ENCODE results near the gene SERP1. TPM values are rescaled to one million over a fixed set of nuclear protein-coding genes. Genes with fewer than 3 reads are reported as not detected.

SERP1 gene
- total RNA-seq, 4 donors from 2014 or later, result 96.9 to 341 (median 275) TPM

DNA sequence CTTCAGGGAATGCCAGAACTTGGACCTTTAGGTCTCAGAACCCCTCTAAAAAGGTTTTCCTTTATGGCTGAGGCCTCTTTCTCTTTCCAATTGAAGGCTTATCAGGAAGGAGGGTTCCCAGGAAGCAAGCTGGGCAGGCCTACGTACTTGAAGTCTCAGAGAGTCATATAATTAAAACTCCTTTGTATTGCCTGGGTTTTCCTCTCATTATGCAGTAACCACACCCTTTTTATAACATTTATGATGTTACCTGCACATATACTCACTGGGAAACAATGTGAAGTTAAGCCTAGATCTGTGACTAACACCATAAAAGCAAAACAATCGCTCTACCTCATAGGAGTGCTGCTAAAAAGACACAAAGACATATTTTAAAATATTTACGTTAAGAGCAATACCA is 27.3 kb downstream of the SERP1 start:
- intact Hi-C loops (cut with DNase I; ENCODE audit: low total_unique reads) (no loop called here), in situ Hi-C loops (cut with MboI; ENCODE audit: low pct_ligation_motif_present in 1 of 4, low pct_unique_long_range_greater_than_20kb in 1 of 4, low sequenced_read_pairs in 3 of 4) (loop anchor here in 1 of 4 donors (25.0 kb wide), 1 partner anchor 557 kb away; the partner anchor contains the start of gene PFN2)
- TF ChIP-seq POLR2AphosphoS5 (IDR thresholded peaks at IDR 0.05) (peak in 1 of 3 donors; percentile 36), EP300 (IDR thresholded peaks at IDR 0.05; ENCODE audit: low read depth) (no peak)
- peak; percentile 62 for DNase-seq
- no peaks in the 10 kb centered on the region for H3K36me3 ChIP-seq
- H3K27ac ChIP-seq, result peak overlapping the region; percentile 69 to 80 (median 76)
- H3K9me3 ChIP-seq, result no peaks in the 10 kb centered on the region
- WGBS, 2 donors (ENCODE audit: low coverage in 1 of 2), result 35 to 56% methylated on average over 2 to 3 of the region's 3 CpGs
- peaks cover 0 to 5% (median 0%) of the 10 kb centered on the region in 4 donors for H3K4me1 ChIP-seq
- peak overlapping the region in 2 of 4 donors; percentile 4 to 9 for H3K4me3 ChIP-seq
- H3K27me3 ChIP-seq, result no peaks in the 10 kb centered on the region

GRCh38 chr3:150515210-150515609 is 31.1 kb downstream of the SERP1 start:
- Histone ChIP-seq H3K27ac (no peak overlapping the region), H3K36me3 (no peaks in the 10 kb centered on the region), H3K27me3 (no peaks in the 10 kb centered on the region), H3K4me3 (no peak overlapping the region), H3K9me3 (no peaks in the 10 kb centered on the region), H3K4me1 (peaks cover 0 to 5% (median 0%) of the 10 kb centered on the region in 4 donors)
- TF ChIP-seq EP300 (IDR thresholded peaks at IDR 0.05; ENCODE audit: low read depth) (no peak), POLR2AphosphoS5 (IDR thresholded peaks at IDR 0.05) (no peak), POLR2A (IDR thresholded peaks at IDR 0.05) (no peak)
- TF ChIP-seq, protein P1, sequence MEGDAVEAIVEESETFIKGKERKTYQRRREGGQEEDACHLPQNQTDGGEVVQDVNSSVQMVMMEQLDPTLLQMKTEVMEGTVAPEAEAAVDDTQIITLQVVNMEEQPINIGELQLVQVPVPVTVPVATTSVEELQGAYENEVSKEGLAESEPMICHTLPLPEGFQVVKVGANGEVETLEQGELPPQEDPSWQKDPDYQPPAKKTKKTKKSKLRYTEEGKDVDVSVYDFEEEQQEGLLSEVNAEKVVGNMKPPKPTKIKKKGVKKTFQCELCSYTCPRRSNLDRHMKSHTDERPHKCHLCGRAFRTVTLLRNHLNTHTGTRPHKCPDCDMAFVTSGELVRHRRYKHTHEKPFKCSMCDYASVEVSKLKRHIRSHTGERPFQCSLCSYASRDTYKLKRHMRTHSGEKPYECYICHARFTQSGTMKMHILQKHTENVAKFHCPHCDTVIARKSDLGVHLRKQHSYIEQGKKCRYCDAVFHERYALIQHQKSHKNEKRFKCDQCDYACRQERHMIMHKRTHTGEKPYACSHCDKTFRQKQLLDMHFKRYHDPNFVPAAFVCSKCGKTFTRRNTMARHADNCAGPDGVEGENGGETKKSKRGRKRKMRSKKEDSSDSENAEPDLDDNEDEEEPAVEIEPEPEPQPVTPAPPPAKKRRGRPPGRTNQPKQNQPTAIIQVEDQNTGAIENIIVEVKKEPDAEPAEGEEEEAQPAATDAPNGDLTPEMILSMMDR (IDR thresholded peaks at IDR 0.05), result no peak
- WGBS, 2 donors (ENCODE audit: low coverage in 1 of 2), result 70 to 87% methylated on average over 2 to 4 of the region's 4 CpGs
- DNase-seq, result no peak
- in situ Hi-C loops (cut with MboI; ENCODE audit: low pct_ligation_motif_present in 1 of 4, low pct_unique_long_range_greater_than_20kb in 1 of 4, low sequenced_read_pairs in 3 of 4), result loop anchor here in 1 of 4 donors (25.0 kb wide), 1 partner anchor 553 kb away; the partner anchor contains the start of gene PFN2
- intact Hi-C loops (cut with DNase I; ENCODE audit: low total_unique reads), result no loop called here

GRCh38 chr3:150511122-150511821 is 35.0 kb downstream of the SERP1 start:
- Histone ChIP-seq H3K4me3 (no peak overlapping the region), H3K4me1 (no peaks in the 10 kb centered on the region), H3K36me3 (no peaks in the 10 kb centered on the region), H3K27ac (no peak overlapping the region), H3K9me3 (no peaks in the 10 kb centered on the region), H3K27me3 (no peaks in the 10 kb centered on the region)
- no peak for TF ChIP-seq EP300 (IDR thresholded peaks at IDR 0.05; ENCODE audit: low read depth)
- intact Hi-C loops (cut with DNase I; ENCODE audit: low total_unique reads), result no loop called here
- no peak for DNase-seq
- in situ Hi-C loops (cut with MboI; ENCODE audit: low pct_ligation_motif_present in 1 of 4, low pct_unique_long_range_greater_than_20kb in 1 of 4, low sequenced_read_pairs in 3 of 4), result loop anchor here in 1 of 4 donors (25.0 kb wide), 1 partner anchor 549 kb away; the partner anchor contains the start of gene PFN2
- 76 to 80% methylated on average over 4 of the region's 4 CpGs for WGBS, 2 donors (ENCODE audit: low coverage in 1 of 2)

DNA sequence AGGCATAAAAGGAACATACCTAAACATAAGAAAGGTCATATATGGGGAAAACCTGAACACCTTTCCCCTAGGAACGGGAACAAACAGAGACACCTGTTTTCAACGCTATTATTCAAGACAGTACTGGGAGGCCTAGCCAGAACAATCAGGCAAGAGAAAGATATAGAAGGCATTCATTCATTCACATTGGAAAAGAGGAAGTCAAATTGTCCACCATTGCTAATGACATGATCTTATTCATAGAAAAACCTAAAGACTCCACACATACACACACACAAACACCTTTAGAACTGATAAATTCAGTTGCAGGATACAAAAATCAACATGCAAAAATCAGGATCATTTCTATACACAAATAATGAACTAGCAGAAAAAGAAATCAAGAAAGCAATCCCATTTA is 36.5 kb downstream of the SERP1 start:
- Histone ChIP-seq H3K4me1 (no peaks in the 10 kb centered on the region), H3K9me3 (no peaks in the 10 kb centered on the region), H3K36me3 (no peaks in the 10 kb centered on the region), H3K27me3 (no peaks in the 10 kb centered on the region), H3K4me3 (no peak overlapping the region), H3K27ac (no peak overlapping the region)
- in situ Hi-C loops (cut with MboI; ENCODE audit: low pct_ligation_motif_present in 1 of 4, low pct_unique_long_range_greater_than_20kb in 1 of 4, low sequenced_read_pairs in 3 of 4), result loop anchor here in 1 of 4 donors (25.0 kb wide), 1 partner anchor 547 kb away; the partner anchor contains the start of gene PFN2
- intact Hi-C loops (cut with DNase I; ENCODE audit: low total_unique reads), result no loop called here
- no peak for DNase-seq
- WGBS, 2 donors (ENCODE audit: low coverage in 1 of 2), result 89% methylated on average over 2 of the region's 2 CpGs
- TF ChIP-seq, protein P1 (IDR thresholded peaks at IDR 0.05), result no peak
- TF ChIP-seq EP300 (IDR thresholded peaks at IDR 0.05; ENCODE audit: low read depth) (no peak), POLR2AphosphoS5 (IDR thresholded peaks at IDR 0.05) (no peak), POLR2A (IDR thresholded peaks at IDR 0.05) (no peak)

DNA sequence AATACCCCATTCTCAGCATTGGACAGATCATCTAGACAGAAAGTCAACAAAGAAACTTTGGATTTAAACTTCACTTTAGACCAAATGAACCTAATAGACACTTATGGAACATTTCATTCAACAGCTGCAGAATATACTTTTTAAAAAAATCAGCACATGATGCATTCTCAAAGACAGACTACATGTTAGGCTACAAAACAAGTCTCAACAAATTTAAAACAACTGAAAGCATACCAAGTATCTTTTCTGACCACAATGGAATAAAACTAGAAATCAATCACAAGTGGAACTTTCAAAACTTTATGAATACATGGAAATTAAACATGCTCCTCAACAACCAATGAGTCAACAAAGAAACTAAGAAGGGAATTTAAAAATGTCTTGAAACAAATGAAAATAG is 37.9 kb downstream of the SERP1 start:
- intact Hi-C loops (cut with DNase I; ENCODE audit: low total_unique reads) (no loop called here), in situ Hi-C loops (cut with MboI; ENCODE audit: low pct_ligation_motif_present in 1 of 4, low pct_unique_long_range_greater_than_20kb in 1 of 4, low sequenced_read_pairs in 3 of 4) (loop anchor here in 1 of 4 donors (25.0 kb wide), 1 partner anchor 546 kb away; the partner anchor contains the start of gene PFN2)
- Histone ChIP-seq H3K36me3 (no peaks in the 10 kb centered on the region), H3K4me3 (no peak overlapping the region), H3K9me3 (no peaks in the 10 kb centered on the region), H3K4me1 (no peaks in the 10 kb centered on the region), H3K27me3 (no peaks in the 10 kb centered on the region), H3K27ac (no peak overlapping the region)
- DNase-seq, result no peak
- TF ChIP-seq, protein P1 (IDR thresholded peaks at IDR 0.05), result no peak
- no peak for TF ChIP-seq POLR2AphosphoS5 (IDR thresholded peaks at IDR 0.05)
- no peak for TF ChIP-seq EP300 (IDR thresholded peaks at IDR 0.05; ENCODE audit: low read depth)
- TF ChIP-seq POLR2A (IDR thresholded peaks at IDR 0.05), result no peak

Data from transverse colon (tissue), 4 donors.